Ishikawa (cell line): ENCODE measurements around the gene ZNF729.

ENCODE experiments used
- CEBPB ChIP-seq: IDR thresholded peaks from 2 replicates; pipeline ENCODE4 v1.6.1; 2012
- CREB1 ChIP-seq: IDR thresholded peaks from 2 replicates; pipeline ENCODE4 v1.6.1; 2012; ENCODE audit warnings: low read depth
- EGR1 ChIP-seq: IDR thresholded peaks from 2 replicates; pipeline ENCODE4 v1.6.1; 2012
- EP300 ChIP-seq: IDR thresholded peaks from 2 replicates; pipeline ENCODE4 v1.6.1; 2012; ENCODE audit warnings: borderline replicate concordance
- FOXM1 ChIP-seq: IDR thresholded peaks from 2 replicates; pipeline ENCODE4 v1.6.1; 2012; ENCODE audit warnings: low read depth, borderline replicate concordance
- NFIC ChIP-seq: IDR thresholded peaks from 2 replicates; pipeline ENCODE4 v1.6.1; 2012
- RAD21 ChIP-seq: IDR thresholded peaks from 2 replicates; pipeline ENCODE4 v1.6.1; 2012; ENCODE audit warnings: low read depth
- TCF12 ChIP-seq: IDR thresholded peaks from 2 replicates; pipeline ENCODE4 v1.6.1; 2012; ENCODE audit warnings: low read depth
- TEAD4 ChIP-seq: IDR thresholded peaks from 2 replicates; pipeline ENCODE4 v1.6.1; 2012
- YY1 ChIP-seq: IDR thresholded peaks from 2 replicates; pipeline ENCODE4 v1.6.1; 2012; ENCODE audit warnings: low read depth
- ZBTB7A ChIP-seq: IDR thresholded peaks from 2 replicates; pipeline ENCODE4 v1.6.1; 2012; ENCODE audit warnings: low read depth
- TF ChIP-seq, protein P1 (sequence below): IDR thresholded peaks from 2 replicates; pipeline ENCODE4 v1.6.1; 2012; ENCODE audit warnings: low read depth, mild to moderate bottlenecking
- TF ChIP-seq, protein P2 (sequence below): IDR thresholded peaks from 2 replicates; pipeline ENCODE4 v1.6.1; 2012

DNA sequence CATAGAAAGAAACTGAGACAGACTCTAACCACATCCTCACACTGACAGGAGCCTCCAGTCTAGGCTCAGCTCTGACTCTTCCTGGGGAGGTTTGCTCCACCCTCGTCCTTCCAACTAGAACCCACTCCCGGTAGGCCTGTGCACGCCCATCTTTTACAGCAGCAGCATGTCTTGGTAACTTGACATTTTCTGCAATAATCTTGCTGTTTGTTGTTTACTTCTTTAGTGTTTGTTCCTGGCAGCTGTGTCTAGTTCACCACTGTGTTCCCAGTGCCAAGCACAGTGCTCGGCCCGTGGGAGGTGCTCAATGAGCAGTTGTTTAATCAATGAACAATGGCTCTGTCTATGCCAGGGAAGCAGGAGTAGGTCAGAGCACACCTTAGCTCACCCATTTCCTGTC, 23.1 kb upstream of the ZNF729 start:
- TF ChIP-seq, protein P1, sequence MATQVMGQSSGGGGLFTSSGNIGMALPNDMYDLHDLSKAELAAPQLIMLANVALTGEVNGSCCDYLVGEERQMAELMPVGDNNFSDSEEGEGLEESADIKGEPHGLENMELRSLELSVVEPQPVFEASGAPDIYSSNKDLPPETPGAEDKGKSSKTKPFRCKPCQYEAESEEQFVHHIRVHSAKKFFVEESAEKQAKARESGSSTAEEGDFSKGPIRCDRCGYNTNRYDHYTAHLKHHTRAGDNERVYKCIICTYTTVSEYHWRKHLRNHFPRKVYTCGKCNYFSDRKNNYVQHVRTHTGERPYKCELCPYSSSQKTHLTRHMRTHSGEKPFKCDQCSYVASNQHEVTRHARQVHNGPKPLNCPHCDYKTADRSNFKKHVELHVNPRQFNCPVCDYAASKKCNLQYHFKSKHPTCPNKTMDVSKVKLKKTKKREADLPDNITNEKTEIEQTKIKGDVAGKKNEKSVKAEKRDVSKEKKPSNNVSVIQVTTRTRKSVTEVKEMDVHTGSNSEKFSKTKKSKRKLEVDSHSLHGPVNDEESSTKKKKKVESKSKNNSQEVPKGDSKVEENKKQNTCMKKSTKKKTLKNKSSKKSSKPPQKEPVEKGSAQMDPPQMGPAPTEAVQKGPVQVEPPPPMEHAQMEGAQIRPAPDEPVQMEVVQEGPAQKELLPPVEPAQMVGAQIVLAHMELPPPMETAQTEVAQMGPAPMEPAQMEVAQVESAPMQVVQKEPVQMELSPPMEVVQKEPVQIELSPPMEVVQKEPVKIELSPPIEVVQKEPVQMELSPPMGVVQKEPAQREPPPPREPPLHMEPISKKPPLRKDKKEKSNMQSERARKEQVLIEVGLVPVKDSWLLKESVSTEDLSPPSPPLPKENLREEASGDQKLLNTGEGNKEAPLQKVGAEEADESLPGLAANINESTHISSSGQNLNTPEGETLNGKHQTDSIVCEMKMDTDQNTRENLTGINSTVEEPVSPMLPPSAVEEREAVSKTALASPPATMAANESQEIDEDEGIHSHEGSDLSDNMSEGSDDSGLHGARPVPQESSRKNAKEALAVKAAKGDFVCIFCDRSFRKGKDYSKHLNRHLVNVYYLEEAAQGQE = no peak
- TF ChIP-seq CEBPB (no peak), FOXM1 (no peak), RAD21 (no peak), YY1 (no peak), CREB1 (no peak), EP300 (no peak), TEAD4 (no peak), TCF12 (no peak), EGR1 (no peak), NFIC (no peak), ZBTB7A (no peak)
- TF ChIP-seq, protein P2, sequence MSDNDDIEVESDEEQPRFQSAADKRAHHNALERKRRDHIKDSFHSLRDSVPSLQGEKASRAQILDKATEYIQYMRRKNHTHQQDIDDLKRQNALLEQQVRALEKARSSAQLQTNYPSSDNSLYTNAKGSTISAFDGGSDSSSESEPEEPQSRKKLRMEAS = no peak
